C4-2B (cell line): ENCODE data around the gene POU2F1.

ENCODE experiments used
- H3K27ac ChIP-seq: fragments of 450-650 bp; 2 replicates; pipeline ENCODE4 v1.5.1; 2017
- CTCF ChIP-seq: fragments of 450-650 bp; conservative IDR thresholded peaks from 2 replicates; pipeline ENCODE4 v1.5.1; 2017; ENCODE audit warnings: mild to moderate bottlenecking
- ZFX ChIP-seq: fragments of 450-650 bp; IDR thresholded peaks from 2 replicates; pipeline ENCODE4 v1.6.1; 2017

The POU2F1 gene

GRCh38 chr1:167328816-167329483 is 108.3 kb downstream of the POU2F1 start:
- no peak overlapping the region for H3K27ac ChIP-seq
- TF ChIP-seq CTCF (no peak), ZFX (no peak)

GRCh38 chr1:167330601-167331293 is 110.1 kb downstream of the POU2F1 start:
- TF ChIP-seq CTCF (no peak), ZFX (no peak)
- H3K27ac ChIP-seq, result no peak overlapping the region

GRCh38 chr1:167331650-167332049 is 111.0 kb downstream of the POU2F1 start:
- TF ChIP-seq ZFX (no peak), CTCF (no peak)
- no peak overlapping the region for H3K27ac ChIP-seq

GRCh38 chr1:167332503-167332902 is 111.8 kb downstream of the POU2F1 start:
- TF ChIP-seq CTCF (no peak), ZFX (no peak)
- no peak overlapping the region for H3K27ac ChIP-seq

GRCh38 chr1:167333124-167333523 is 112.4 kb downstream of the POU2F1 start:
- no peak overlapping the region for H3K27ac ChIP-seq
- TF ChIP-seq CTCF (no peak), ZFX (no peak)

- no peak overlapping the region for H3K27ac ChIP-seq
- TF ChIP-seq ZFX (no peak), CTCF (no peak)
Measured at GRCh38 chr1:167333703-167334102, 113.0 kb downstream of the POU2F1 start.

- TF ChIP-seq ZFX, result no peak
- TF ChIP-seq CTCF, result no peak
Measured at GRCh38 chr1:167339405-167339804, 118.7 kb downstream of the POU2F1 start.

More at GRCh38 chr1:167339405-167339804, 118.7 kb downstream of the POU2F1 start:
- H3K27ac ChIP-seq, result no peak overlapping the region
